ENCODE data around the gene METTL8. TPM values are rescaled to one million over a fixed set of nuclear protein-coding genes. Genes with fewer than 3 reads are reported as not detected.
A peak's percentile ranks its signal among the peaks of the same experiment; 100 is the strongest.

The METTL8 gene
- polyA plus RNA-seq, 1 of the 3 experiments (the other 2 are of a cell fraction) = 5.1 TPM

DNA sequence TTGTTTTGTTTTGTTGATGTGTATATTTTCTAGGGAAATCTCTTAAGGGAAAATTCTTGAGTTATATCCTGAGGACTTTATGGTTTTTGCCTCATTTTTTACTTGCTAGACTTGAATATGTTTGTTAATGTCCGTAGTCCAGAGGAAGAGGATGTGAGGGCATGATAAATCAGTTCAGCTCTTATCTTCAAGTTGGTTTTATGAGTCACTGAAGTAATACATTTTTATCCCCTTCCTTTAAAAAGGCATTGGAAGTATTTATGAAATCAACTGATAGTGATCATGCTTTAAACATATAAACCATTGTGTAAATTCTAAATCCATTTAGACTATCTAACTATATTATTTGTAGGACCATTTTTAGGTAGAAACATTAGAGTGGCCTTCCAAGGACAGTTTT, 44.6 kb upstream of the METTL8 start (continued):
- TF ChIP-seq EP300 (IDR thresholded peaks at IDR 0.05; ENCODE audit: borderline replicate concordance in 1 of 2, low read depth in 1 of 2, low read length in 1 of 2) = peak in 1 of 2 experiments; percentile 41; a peak in 1 of 4 replicates
- TF ChIP-seq YY1 (IDR thresholded peaks at IDR 0.05; ENCODE audit: low read depth) = no peak
- TF ChIP-seq MAX (IDR thresholded peaks at IDR 0.05; ENCODE audit: low read depth) = no peak

GRCh38 chr2:171475979-171476378, 42.2 kb upstream of the METTL8 start:
- H3K9me2 ChIP-seq = no peaks in the 10 kb centered on the region
- H3K27me3 ChIP-seq (ENCODE audit: insufficient read depth) = no peaks in the 10 kb centered on the region
- H3K9me3 ChIP-seq = no peaks in the 10 kb centered on the region
- H3K27ac ChIP-seq (ENCODE audit: low read depth in 2 of 2, low read length in 1 of 2) = no peak overlapping the region
- WGBS (ENCODE audit: low lambda C conversion rate) = 90% methylated on average over 1 of the region's 1 CpG
- no peak for DNase-seq
- no peak for TF ChIP-seq MEF2A (IDR thresholded peaks at IDR 0.05; ENCODE audit: borderline replicate concordance, low read depth)
- no peak for TF ChIP-seq RFX5 (IDR thresholded peaks at IDR 0.05; ENCODE audit: low read length)
- TF ChIP-seq IRF3 (IDR thresholded peaks at IDR 0.05; ENCODE audit: low read depth, low read length) = no peak
- TF ChIP-seq NFIC (IDR thresholded peaks at IDR 0.05; ENCODE audit: borderline replicate concordance) = no peak
- no peak for TF ChIP-seq SMC3 (IDR thresholded peaks at IDR 0.05; ENCODE audit: low read depth, low read length)
- no peak for TF ChIP-seq NRF1 (IDR thresholded peaks at IDR 0.05; ENCODE audit: low read depth, low read length)
- TF ChIP-seq, protein P1, sequence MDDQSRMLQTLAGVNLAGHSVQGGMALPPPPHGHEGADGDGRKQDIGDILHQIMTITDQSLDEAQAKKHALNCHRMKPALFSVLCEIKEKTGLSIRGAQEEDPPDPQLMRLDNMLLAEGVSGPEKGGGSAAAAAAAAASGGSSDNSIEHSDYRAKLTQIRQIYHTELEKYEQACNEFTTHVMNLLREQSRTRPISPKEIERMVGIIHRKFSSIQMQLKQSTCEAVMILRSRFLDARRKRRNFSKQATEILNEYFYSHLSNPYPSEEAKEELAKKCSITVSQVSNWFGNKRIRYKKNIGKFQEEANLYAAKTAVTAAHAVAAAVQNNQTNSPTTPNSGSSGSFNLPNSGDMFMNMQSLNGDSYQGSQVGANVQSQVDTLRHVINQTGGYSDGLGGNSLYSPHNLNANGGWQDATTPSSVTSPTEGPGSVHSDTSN (IDR thresholded peaks at IDR 0.05) = no peak
- no peak for TF ChIP-seq RXRA (IDR thresholded peaks at IDR 0.05; ENCODE audit: borderline replicate concordance, low read depth)
- TF ChIP-seq SIN3A (IDR thresholded peaks at IDR 0.05; ENCODE audit: borderline replicate concordance, low read depth, low read length) = no peak
- no peak for TF ChIP-seq REST (IDR thresholded peaks at IDR 0.05; ENCODE audit: low read depth, low read length)
- no peak for TF ChIP-seq JUND (IDR thresholded peaks at IDR 0.05)
- TF ChIP-seq ELF1 (IDR thresholded peaks at IDR 0.05) = no peak
- TF ChIP-seq GATA2 (CRISPR knock-in tag; IDR thresholded peaks at IDR 0.05) = no peak
- TF ChIP-seq TCF12 (IDR thresholded peaks at IDR 0.05) = no peak
- TF ChIP-seq TEAD4 (IDR thresholded peaks at IDR 0.05; ENCODE audit: borderline replicate concordance, insufficient read depth) = no peak
- peaks cover 51 to 56% of the 10 kb centered on the region in 2 experiments for H3K36me3 ChIP-seq (replicated peaks in 1 of 2; ENCODE audit: control insufficient read depth in 1 of 2, insufficient read depth in 2 of 2, low read length in 1 of 2)
- POLR2A ChIA-PET = no interaction called here
- CTCF ChIA-PET = no interaction called here
- H2AFZ ChIP-seq (ENCODE audit: low read depth) = no peak overlapping the region
- no peak overlapping the region for H3K4me2 ChIP-seq
- no peaks in the 10 kb centered on the region for H3K79me2 ChIP-seq (ENCODE audit: insufficient read depth)
- no peak overlapping the region for H3K4me3 ChIP-seq (ENCODE audit: low read depth in 2 of 2, low read length in 1 of 2)
- peaks cover 0 to 5% of the 10 kb centered on the region in 2 experiments; a peak in 1 of 4 replicates for H3K4me1 ChIP-seq (ENCODE audit: control insufficient read depth in 1 of 2, insufficient read depth in 2 of 2, low read depth in 1 of 2, low read length in 1 of 2)
- H4K20me1 ChIP-seq (ENCODE audit: insufficient read depth) = no peaks in the 10 kb centered on the region
- H3K9ac ChIP-seq = no peak overlapping the region
- H3F3A ChIP-seq (replicated peaks; ENCODE audit: insufficient read depth) = peaks cover 12% of the 10 kb centered on the region
